HG03354 (cell line): ENCODE data around the gene MTA2.
"Not testable (repeated sequence)": the region's sequence is repeated elsewhere in the genome, so short reads cannot be mapped to it uniquely, and the experiment has no call there.

Experiments used
- ATAC-seq: cut with Tn5 transposase; IDR thresholded peaks from one replicate; pipeline ENCODE4 v1.9.1; 2021; ENCODE audit warnings: mild to moderate bottlenecking; ENCODE audit not compliant: unreplicated experiment, poor library complexity, severe bottlenecking

Gene MTA2

DNA sequence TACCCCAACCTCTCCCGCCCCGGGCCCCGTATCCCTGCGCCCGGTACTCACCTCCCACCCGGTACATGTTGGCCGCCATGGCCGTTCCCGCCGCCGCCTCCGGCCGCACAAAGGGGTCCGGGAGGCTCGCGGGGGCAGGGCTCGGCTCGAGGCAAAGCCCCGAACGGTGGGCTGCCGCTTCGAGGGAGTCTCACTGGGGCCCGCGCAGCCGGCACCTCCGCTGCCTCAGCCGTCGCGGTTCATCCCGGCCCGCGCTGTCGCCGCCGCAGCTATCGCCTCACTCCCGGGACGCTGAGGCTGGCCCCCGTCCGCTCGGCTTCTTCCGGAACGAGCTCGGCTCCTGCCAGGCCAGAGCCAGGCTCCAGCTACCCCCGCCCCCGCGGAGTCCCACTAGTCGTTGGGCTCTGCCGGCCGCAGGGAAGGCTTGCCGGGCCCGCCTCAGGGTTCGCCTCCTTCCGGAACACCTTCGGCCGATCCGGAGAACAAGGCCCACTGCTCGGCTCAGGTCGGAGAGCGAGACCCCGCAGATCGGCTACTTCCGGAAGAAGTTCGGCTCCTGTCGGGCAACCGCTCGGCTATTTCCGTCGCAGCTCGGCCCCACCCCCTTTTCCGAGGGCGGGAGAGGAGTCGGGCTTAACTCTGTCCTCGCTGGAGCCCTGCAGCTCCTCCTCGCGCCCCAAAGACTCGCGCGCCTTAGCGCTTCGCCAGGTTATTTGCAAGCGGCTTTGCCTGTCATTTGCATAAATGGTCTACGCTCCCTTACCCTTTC, at the start of gene MTA2:
Gene MTA2 (minus strand): TSS at position 494 of the 769 bp plus-strand sequence. CDS start 415 bp downstream, at position 79.
- ATAC-seq, result peak; percentile 79

GRCh38 chr11:62650283-62650682, 48.6 kb upstream of the MTA2 start:
- ATAC-seq, result not testable (repeated sequence)

GRCh38 chr11:62649486-62649885, 47.8 kb upstream of the MTA2 start:
- ATAC-seq, result no peak

DNA sequence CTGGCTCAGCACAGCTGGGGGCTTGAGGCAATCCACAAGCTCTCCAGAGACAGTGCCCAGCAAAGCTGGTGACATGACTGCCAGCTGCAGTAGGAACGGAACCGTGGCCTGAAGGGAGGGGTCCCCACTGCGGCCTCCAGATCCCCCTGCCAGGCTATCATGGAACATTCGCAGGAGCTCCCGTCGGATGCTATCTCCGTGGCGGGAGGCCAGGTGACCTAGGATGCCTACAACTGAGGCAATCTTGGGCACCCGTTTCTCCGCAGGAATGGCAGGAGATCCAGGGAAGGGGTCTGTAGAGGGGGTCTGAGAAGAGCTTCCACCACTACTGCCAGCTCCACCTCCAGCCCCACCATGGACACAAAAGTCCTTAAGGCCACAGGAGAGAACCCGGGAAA, 47.3 kb upstream of the MTA2 start:
- no peak for ATAC-seq

GRCh38 chr11:62648185-62648966, 46.7 kb upstream of the MTA2 start:
- ATAC-seq, result no peak

GRCh38 chr11:62647609-62648005, 45.9 kb upstream of the MTA2 start:
- ATAC-seq, result no peak

DNA sequence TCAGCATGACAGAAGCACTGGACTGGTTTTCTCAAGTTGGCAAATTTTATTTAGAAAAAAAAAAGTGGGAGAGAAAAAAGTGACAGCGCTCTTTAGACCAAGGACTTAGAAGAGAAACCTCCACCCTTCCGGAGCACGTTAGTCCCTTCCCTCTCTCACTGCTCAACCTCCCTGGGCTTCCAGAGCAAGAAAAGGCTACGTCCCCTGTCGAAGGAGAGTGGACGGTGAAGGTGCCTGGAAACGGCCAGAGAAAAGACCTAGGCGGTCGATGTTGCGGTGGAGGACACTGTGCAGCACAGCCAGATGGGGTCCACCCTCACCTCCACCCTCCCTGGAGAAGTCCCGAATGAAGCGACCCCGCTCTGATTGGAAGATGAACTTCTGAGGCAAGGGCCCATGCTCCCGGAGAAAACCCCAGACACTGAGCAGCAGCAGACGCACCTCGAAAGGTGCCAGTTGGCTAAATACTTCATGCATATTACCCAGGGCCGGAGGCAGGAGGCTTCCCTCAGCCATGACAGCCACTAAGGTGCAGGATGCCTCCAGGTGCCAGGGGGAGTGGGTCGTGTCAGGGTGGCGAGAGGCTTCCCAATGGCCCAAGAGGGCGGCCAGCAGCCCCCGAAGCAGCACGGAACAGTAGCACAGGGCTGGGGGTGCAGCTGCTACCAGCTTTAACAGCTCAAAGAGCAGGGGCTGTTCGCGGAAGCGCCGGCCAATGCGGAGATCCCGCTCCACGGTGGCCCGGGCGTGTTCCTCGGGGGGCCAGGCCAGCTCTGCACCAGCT, 45.4 kb upstream of the MTA2 start:
- no peak for ATAC-seq

GRCh38 chr11:62645946-62646824, 44.5 kb upstream of the MTA2 start, which contains the start of gene GANAB:
GANAB (minus strand) TSS chr11:62646613; CDS start chr11:62646599, 14 bp downstream.
- peak; percentile 93 for ATAC-seq

DNA sequence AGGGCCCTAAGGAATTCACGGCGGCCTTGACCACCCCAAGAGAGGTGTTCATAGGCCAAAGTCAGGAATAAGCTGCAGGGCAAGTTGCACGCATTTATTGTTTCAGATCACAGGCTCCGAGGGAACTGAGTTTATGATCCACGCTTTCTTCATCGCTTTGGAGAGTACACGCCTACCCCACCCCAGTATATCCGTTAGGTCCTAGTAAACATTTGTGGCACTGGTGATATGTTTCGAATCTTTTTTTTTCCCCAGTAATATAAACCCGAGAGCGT, 43.9 kb upstream of the MTA2 start:
- peak; percentile 1 for ATAC-seq

- ATAC-seq, result no peak
Measured at GRCh38 chr11:62644220-62644619, 42.6 kb upstream of the MTA2 start.

DNA sequence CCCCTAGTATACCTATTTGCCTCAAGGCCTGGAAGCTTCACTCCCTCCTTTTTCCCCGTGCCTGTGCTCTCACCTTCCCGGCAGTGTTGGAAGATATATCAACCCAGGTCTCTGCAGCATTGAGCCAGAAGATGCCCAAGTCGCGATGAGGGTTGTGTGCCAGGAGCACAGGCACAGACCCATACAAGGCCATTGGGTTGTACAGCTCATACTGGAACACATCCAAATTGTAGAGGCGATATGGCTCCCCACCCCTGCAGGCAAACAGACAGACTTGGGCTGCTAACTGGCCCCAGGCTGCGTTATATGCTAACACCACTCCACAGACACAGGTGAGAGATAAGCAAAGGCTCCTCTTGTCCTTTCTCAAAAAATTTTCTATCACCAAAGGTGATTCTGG, 30.8 kb upstream of the MTA2 start:
- ATAC-seq, result no peak

- no peak for ATAC-seq
Measured at GRCh38 chr11:62627713-62628112, 26.0 kb upstream of the MTA2 start.

DNA sequence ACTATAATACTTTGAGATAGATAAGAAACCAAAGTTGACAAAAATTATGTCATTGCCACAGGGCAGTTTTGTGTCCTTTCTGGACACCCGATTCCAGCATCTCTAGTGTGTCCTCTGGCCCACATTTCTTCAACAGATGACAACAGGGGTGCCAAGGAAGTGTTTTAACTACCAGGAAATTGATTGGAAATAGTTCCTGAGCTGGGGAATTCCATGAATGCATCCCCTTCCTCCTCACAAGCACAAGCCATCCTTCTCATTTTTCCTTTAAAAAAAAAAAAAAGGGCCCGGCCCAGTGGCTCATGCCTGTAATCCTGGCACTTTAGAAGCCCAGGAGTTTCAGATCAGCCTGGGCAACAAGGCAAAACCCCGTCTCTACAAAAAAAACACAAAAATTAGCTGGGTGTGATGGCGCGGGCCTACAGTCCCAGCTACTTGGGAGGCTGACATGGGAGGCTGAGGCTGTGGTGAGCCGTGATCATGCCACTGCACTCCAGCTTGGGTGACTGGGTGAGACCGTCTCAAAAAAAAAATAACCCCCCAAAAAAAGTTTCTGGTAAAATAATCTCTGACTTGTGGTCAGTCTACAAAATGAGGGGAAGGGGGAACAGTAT, 20.9 kb upstream of the MTA2 start:
- no peak for ATAC-seq

GRCh38 chr11:62621567-62622470, 20.2 kb upstream of the MTA2 start, which contains the start of gene B3GAT3:
B3GAT3 (minus strand) TSS chr11:62621986; CDS start chr11:62621947, 39 bp downstream.
- peak; percentile 97 for ATAC-seq

GRCh38 chr11:62621027-62621566, 19.4 kb upstream of the MTA2 start:
- ATAC-seq, result no peak

DNA sequence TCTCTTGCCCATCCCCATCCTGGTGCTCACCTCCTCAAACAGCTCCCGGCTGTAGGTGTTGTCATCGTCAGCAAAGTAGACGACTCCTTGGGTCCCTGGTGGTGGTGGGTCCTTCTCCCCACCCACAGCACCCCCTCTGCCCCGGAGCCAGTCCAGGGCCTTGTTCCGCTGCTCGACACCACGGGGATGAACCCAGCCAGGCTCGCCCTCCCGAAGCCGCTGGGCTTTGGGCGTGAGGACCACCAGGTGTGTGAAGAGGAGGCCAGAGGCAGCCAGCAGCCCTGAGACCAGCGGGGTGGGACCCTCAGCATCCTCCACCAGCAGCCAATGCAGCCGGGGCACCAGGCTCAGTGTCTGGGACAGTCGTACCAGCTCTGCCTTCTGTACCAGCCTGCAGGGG, 15.3 kb upstream of the MTA2 start:
- ATAC-seq, result not testable (repeated sequence)

DNA sequence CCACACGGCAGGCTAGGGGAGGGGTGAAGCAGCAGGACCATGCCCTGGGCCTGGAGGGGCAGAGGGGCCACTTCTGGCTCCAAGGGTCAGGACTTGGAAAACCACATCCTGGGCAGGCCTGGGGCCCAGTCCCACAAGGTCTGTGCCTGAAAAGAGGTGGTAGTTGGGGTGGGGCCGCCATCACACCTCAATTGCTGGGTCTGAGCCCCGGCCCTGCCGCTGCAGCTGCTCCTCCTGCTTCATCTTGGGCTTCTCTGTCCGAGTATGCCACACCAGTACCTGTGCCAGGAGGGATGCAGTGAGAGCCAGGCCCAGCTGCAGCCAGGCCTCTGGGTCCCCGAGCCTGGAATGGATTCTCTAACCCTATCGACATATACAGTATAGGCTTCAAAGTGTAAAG, 13.9 kb upstream of the MTA2 start:
- ATAC-seq, result no peak

DNA sequence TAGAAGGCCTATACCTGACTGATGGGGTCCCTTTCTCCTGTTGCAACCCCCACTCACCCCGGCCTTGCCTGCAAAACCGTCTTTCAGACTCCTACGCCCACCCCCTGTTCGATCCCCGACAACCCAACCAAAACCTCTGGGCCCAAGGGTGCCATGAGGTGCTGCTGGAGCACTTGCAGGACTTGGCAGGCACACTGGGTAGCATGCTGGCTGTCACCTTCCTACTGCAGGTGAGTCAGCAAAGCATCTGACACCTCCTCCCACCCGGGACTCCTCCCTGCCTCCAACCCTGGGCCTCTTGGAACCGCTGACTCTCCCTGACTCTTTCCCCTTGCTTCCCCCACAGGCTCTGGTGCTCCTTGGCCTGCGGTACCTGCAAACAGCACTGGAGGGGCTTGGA, 12.6 kb upstream of the MTA2 start:
- ATAC-seq, result no peak
